ENCODE data around the gene HPX. TPM values are rescaled to one million over a fixed set of nuclear protein-coding genes. Genes with fewer than 3 reads are reported as not detected.

The HPX gene
- total and polyA plus RNA-seq, 12 donors = 0.26 to 25.2 (median 1.7) TPM

DNA sequence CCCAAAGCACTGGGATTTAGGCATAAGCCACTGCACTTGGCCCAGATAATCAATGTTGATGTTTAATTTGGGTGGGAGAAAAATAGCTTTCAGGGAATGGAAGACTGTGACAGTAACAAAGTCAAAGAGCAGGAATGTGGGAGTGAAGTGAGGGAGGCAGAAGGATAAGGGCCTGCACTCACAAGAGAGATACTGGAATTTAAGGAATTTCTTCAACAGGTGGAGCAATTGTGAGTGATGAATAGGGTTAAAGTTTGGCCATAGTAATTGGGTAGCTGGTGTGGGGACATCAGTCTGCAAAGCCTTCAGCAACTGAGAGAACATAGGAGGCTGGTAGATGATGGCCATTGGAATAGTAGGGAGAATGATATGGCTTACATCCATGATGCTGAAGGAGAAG lies 13.3 kb downstream of the HPX start:
- no peaks in the 10 kb centered on the region for H3K36me3 ChIP-seq (replicated peaks in 1 of 2)
- no peak for DNase-seq
- no peak overlapping the region for H3K27ac ChIP-seq
- H3K27me3 ChIP-seq = no peaks in the 10 kb centered on the region
- intact Hi-C loops (cut with DNase I) = no loop called here
- no peaks in the 10 kb centered on the region for H3K9me3 ChIP-seq (replicated peaks in 1 of 3)
- TF ChIP-seq, protein P1, sequence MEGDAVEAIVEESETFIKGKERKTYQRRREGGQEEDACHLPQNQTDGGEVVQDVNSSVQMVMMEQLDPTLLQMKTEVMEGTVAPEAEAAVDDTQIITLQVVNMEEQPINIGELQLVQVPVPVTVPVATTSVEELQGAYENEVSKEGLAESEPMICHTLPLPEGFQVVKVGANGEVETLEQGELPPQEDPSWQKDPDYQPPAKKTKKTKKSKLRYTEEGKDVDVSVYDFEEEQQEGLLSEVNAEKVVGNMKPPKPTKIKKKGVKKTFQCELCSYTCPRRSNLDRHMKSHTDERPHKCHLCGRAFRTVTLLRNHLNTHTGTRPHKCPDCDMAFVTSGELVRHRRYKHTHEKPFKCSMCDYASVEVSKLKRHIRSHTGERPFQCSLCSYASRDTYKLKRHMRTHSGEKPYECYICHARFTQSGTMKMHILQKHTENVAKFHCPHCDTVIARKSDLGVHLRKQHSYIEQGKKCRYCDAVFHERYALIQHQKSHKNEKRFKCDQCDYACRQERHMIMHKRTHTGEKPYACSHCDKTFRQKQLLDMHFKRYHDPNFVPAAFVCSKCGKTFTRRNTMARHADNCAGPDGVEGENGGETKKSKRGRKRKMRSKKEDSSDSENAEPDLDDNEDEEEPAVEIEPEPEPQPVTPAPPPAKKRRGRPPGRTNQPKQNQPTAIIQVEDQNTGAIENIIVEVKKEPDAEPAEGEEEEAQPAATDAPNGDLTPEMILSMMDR (IDR thresholded peaks at IDR 0.05) = no peak
- no peak for TF ChIP-seq POLR2A (IDR thresholded peaks at IDR 0.05)
- H3K4me3 ChIP-seq = no peak overlapping the region
- H3K4me1 ChIP-seq (replicated peaks in 1 of 2) = no peaks in the 10 kb centered on the region

DNA sequence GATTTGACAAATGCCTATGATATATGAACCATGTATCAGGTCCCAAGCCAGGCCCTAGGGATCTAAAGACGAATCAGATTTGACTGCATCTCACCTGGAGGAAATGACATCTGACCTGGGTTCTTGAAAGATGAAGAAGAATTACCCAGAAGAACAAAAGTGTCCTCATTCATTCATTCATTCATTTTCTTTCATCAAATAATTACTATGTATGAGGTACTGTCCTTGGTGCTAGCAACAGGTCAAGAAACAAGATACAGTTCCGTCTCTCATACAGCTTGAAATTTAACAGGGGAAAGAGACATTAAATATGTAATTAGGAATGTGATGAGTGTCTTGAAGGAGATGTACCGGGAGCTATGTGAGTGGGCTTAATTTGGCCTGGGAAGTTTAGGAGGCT lies 20.1 kb downstream of the HPX start:
- no peaks in the 10 kb centered on the region for H3K9me3 ChIP-seq (replicated peaks in 1 of 3)
- H3K4me1 ChIP-seq (replicated peaks in 1 of 2) = peaks cover 12 to 15% of the 10 kb centered on the region in 2 donors
- H3K27me3 ChIP-seq = no peaks in the 10 kb centered on the region
- H3K4me3 ChIP-seq = no peak overlapping the region
- intact Hi-C loops (cut with DNase I) = no loop called here
- no peak for DNase-seq
- H3K36me3 ChIP-seq (replicated peaks in 1 of 2) = no peaks in the 10 kb centered on the region
- WGBS, 4 donors = 91 to 93% (median 92%) methylated on average over 3 of the region's 3 CpGs
- H3K27ac ChIP-seq = no peak overlapping the region
- no peak for TF ChIP-seq POLR2A (IDR thresholded peaks at IDR 0.05)
- TF ChIP-seq, protein P1 (IDR thresholded peaks at IDR 0.05) = no peak

DNA sequence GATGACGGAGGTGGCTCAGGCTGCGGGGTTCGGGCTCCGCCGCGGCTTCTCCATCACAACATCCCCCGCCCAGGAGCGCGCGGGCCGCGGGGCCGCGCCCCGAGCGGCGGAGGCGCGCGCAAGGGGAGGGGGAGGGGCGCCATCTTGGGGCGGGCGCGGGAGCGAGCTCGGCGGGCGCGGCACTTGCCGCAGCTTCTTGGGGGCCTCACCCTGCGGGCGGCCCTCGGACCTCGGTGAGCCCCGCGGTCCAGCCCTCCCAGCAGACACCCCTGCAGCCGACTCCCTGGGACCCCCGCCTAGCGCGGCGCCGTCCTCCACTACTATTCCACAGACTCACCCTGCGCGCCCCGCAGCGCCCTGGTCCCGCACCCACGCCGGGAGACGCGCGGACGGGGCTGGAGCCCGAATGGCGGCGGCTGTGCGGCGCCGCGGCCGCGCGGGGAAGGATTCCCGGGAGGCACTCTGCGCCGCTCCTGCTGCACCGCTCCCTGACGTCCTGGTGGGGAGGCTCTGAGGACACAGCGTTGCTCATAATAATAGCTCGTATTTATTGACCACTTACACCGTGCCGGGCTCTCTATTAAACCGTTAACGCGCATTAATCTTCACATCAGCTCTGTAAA lies 21.7 kb downstream of the HPX start, which contains the start of gene APBB1:
TSS of gene APBB1 (minus strand) at position 86 of the 623 bp plus-strand sequence. CDS start 7,747 bp downstream, outside the sequence.
- intact Hi-C loops (cut with DNase I) = no loop called here
- H3K4me1 ChIP-seq (replicated peaks in 1 of 2) = peaks cover 12 to 15% of the 10 kb centered on the region in 2 donors
- H3K27me3 ChIP-seq = no peaks in the 10 kb centered on the region
- H3K4me3 ChIP-seq = peak within 1 kb of the TSS; percentile 59 to 90 (median 72)
- no peaks in the 10 kb centered on the region for H3K36me3 ChIP-seq (replicated peaks in 1 of 2)
- H3K9me3 ChIP-seq (replicated peaks in 1 of 3) = no peaks in the 10 kb centered on the region
- WGBS, 4 donors = 0 to 1% (median 1%) methylated on average over 27 to 75 of the region's 75 CpGs
- H3K27ac ChIP-seq = peak within 1 kb of the TSS in 4 of 5 donors; percentile 74 to 93 (median 80)
- peak; percentile 70 to 75 for TF ChIP-seq POLR2A (IDR thresholded peaks at IDR 0.05)
- TF ChIP-seq, protein P1 (IDR thresholded peaks at IDR 0.05) = peak in 5 of 6 experiments; percentile 6 to 31 (median 24)
- peak; percentile 50 to 78 (median 65) for DNase-seq

DNA sequence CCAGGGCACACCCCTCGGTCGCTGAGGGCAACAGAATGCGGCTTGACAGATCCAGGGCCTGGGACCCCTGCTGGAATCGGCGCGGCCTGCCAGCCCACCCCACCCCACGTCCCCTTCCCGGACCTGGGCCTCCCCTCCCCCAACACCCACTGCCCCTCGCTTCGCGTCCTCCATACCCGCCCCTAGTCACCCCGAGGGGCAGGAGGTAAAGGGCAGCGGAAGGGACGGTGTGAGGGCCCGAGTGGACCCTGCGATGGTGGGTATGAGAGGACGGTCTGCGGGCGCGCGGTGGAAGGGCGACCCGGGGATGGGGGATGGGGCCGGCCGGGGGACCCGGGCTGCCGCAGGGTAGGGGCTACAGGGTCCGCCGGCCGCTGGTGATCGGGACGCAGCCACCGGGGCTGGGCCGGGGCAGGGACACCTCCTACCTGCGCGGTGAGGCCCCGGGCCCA lies 22.2 kb downstream of the HPX start:
- DNase-seq = peak in 4 of 7 donors; percentile 27 to 59 (median 33)
- Histone ChIP-seq H3K36me3 (replicated peaks in 1 of 2) (no peaks in the 10 kb centered on the region), H3K4me3 (peak overlapping the region in 3 of 4 donors; percentile 22 to 90 (median 78)), H3K27ac (peak overlapping the region in 4 of 5 donors; percentile 74 to 93 (median 80)), H3K9me3 (replicated peaks in 1 of 3) (no peaks in the 10 kb centered on the region), H3K4me1 (replicated peaks in 1 of 2) (peaks cover 12 to 15% of the 10 kb centered on the region in 2 donors), H3K27me3 (no peaks in the 10 kb centered on the region)
- intact Hi-C loops (cut with DNase I) = no loop called here
- TF ChIP-seq, protein P1 (IDR thresholded peaks at IDR 0.05) = no peak
- no peak for TF ChIP-seq POLR2A (IDR thresholded peaks at IDR 0.05)
- 1 to 10% (median 4%) methylated on average over 2 to 38 of the region's 38 CpGs for WGBS, 4 donors

All from adrenal gland (tissue), 12 donors.